Measurements from ENCODE around the gene IL17C.

DNA sequence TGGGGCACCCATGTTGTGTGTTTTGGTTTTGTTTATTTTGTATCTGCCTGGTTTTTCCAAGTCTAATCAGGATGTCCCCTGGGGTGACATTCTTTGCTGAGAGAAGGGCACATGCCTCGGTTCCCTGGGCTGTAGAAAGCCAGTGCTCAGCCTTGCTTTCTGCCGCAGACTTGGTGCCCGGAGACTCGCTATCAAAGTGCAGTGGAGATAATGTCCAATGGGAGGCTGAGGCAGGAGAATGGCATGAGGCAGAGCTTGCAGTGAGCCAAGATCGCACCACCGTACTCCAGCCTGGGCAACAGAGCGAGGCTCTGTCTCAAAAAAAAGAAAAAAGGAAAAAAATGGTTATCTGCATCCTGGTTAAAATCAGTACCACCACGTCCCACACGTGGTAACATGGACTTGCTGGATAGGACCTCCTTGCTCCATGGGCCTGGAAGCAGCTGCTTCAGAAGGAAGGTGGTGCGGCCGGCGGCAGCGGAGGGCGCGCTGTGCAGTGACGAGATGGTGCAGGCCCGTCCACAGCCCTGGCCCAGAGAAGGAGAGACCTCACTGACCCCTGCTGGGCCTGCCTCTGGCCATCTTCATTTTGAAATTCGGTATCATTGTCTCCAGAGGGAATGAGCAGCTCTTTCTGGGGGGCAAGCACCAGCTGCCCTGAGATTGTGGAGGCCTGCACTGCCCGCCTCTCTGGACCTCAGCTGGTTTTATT is 19.3 kb upstream of the IL17C start:
- no peak for TF ChIP-seq EZH2phosphoT487 (IDR thresholded peaks at IDR 0.05; ENCODE audit: borderline replicate concordance, low read length)
- TF ChIP-seq, protein P1, sequence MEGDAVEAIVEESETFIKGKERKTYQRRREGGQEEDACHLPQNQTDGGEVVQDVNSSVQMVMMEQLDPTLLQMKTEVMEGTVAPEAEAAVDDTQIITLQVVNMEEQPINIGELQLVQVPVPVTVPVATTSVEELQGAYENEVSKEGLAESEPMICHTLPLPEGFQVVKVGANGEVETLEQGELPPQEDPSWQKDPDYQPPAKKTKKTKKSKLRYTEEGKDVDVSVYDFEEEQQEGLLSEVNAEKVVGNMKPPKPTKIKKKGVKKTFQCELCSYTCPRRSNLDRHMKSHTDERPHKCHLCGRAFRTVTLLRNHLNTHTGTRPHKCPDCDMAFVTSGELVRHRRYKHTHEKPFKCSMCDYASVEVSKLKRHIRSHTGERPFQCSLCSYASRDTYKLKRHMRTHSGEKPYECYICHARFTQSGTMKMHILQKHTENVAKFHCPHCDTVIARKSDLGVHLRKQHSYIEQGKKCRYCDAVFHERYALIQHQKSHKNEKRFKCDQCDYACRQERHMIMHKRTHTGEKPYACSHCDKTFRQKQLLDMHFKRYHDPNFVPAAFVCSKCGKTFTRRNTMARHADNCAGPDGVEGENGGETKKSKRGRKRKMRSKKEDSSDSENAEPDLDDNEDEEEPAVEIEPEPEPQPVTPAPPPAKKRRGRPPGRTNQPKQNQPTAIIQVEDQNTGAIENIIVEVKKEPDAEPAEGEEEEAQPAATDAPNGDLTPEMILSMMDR (IDR thresholded peaks at IDR 0.05; ENCODE audit: low read depth, low read length, poor library complexity, severe bottlenecking): no peak

Data from DOHH2 (cell line).